GM18861 (cell line): Measurements from ENCODE around the gene SIPA1L3.
"Not testable (repeated sequence)": the region's sequence is repeated elsewhere in the genome, so short reads cannot be mapped to it uniquely, and the experiment has no call there.

Source experiments
- ATAC-seq: cut with Tn5 transposase; IDR thresholded peaks from one replicate; pipeline ENCODE4 v1.9.1; 2021; ENCODE audit not compliant: unreplicated experiment

SIPA1L3 gene

GRCh38 chr19:38018694-38019395, 111.8 kb downstream of the SIPA1L3 start:
- no peak for ATAC-seq

- no peak for ATAC-seq
Measured at GRCh38 chr19:38019396-38019724, 112.4 kb downstream of the SIPA1L3 start.

GRCh38 chr19:38020311-38020710, 113.3 kb downstream of the SIPA1L3 start:
- no peak for ATAC-seq

GRCh38 chr19:38021352-38021751, 114.3 kb downstream of the SIPA1L3 start:
- ATAC-seq: no peak

- no peak for ATAC-seq
Measured at GRCh38 chr19:38022791-38023670, 116.0 kb downstream of the SIPA1L3 start.

- no peak for ATAC-seq
Measured at GRCh38 chr19:38023671-38024541, 116.9 kb downstream of the SIPA1L3 start.

GRCh38 chr19:38024992-38025908, 118.2 kb downstream of the SIPA1L3 start:
- no peak for ATAC-seq

GRCh38 chr19:38025909-38026307, 118.9 kb downstream of the SIPA1L3 start:
- no peak for ATAC-seq

GRCh38 chr19:38028913-38029510, 122.0 kb downstream of the SIPA1L3 start:
- ATAC-seq: no peak

GRCh38 chr19:38030001-38030400, 123.0 kb downstream of the SIPA1L3 start:
- not testable (repeated sequence) for ATAC-seq

GRCh38 chr19:38030686-38031422, 123.8 kb downstream of the SIPA1L3 start:
- ATAC-seq: no peak

GRCh38 chr19:38031423-38031770, 124.4 kb downstream of the SIPA1L3 start:
- no peak for ATAC-seq

GRCh38 chr19:38032151-38032550, 125.1 kb downstream of the SIPA1L3 start:
- ATAC-seq: no peak

- ATAC-seq: no peak
Measured at GRCh38 chr19:38032951-38033350, 125.9 kb downstream of the SIPA1L3 start.

GRCh38 chr19:38033658-38034491, 126.9 kb downstream of the SIPA1L3 start:
- ATAC-seq: peak; percentile 67

GRCh38 chr19:38034492-38034860, 127.5 kb downstream of the SIPA1L3 start:
- ATAC-seq: peak; percentile 17

- ATAC-seq: no peak
Measured at GRCh38 chr19:38035515-38036495, 128.8 kb downstream of the SIPA1L3 start.
